GM18508 (cell line): ENCODE results near the gene TMEM81.

Experiments used
- ATAC-seq: cut with Tn5 transposase; IDR thresholded peaks from one replicate; pipeline ENCODE4 v1.9.1; 2021; ENCODE audit warnings: moderate number of reproducible peaks; ENCODE audit not compliant: insufficient read depth, unreplicated experiment

Gene TMEM81

GRCh38 chr1:205061665-205062069 is 22.6 kb downstream of the TMEM81 start:
- ATAC-seq, result no peak

GRCh38 chr1:205061227-205061626 is 23.0 kb downstream of the TMEM81 start:
- no peak for ATAC-seq

GRCh38 chr1:205060746-205061145 is 23.5 kb downstream of the TMEM81 start:
- no peak for ATAC-seq

- ATAC-seq, result no peak
These were observed 24.6 kb downstream of the TMEM81 start for GRCh38 chr1:205059660-205060059.

GRCh38 chr1:205058853-205059252 is 25.4 kb downstream of the TMEM81 start:
- ATAC-seq, result no peak

GRCh38 chr1:205057808-205058575 is 26.3 kb downstream of the TMEM81 start:
- ATAC-seq, result no peak

GRCh38 chr1:205056956-205057568 is 27.2 kb downstream of the TMEM81 start:
- no peak for ATAC-seq

GRCh38 chr1:205056188-205056611 is 28.1 kb downstream of the TMEM81 start:
- ATAC-seq, result no peak

GRCh38 chr1:205054013-205054412 is 30.2 kb downstream of the TMEM81 start:
- ATAC-seq, result no peak

- no peak for ATAC-seq
These were observed 31.0 kb downstream of the TMEM81 start for GRCh38 chr1:205053296-205053695.

- ATAC-seq, result no peak
These were observed 31.6 kb downstream of the TMEM81 start for GRCh38 chr1:205052690-205053089.

GRCh38 chr1:205049479-205049878 is 34.8 kb downstream of the TMEM81 start:
- no peak for ATAC-seq

GRCh38 chr1:205048382-205048781 is 35.9 kb downstream of the TMEM81 start:
- no peak for ATAC-seq

GRCh38 chr1:205047764-205048231 is 36.5 kb downstream of the TMEM81 start:
- ATAC-seq, result no peak

- ATAC-seq, result no peak
These were observed 37.4 kb downstream of the TMEM81 start for GRCh38 chr1:205046870-205047269.

- ATAC-seq, result no peak
These were observed 39.1 kb downstream of the TMEM81 start for GRCh38 chr1:205045146-205045545.

- ATAC-seq, result no peak
These were observed 39.5 kb downstream of the TMEM81 start for GRCh38 chr1:205044741-205045140.

GRCh38 chr1:205043866-205044265 is 40.4 kb downstream of the TMEM81 start:
- ATAC-seq, result no peak

- no peak for ATAC-seq
These were observed 41.1 kb downstream of the TMEM81 start, which contains the start of gene CNTN2 for GRCh38 chr1:205042911-205043806. CNTN2 (plus strand) TSS chr1:205043212; CDS start chr1:205053186, 9,974 bp downstream.

- no peak for ATAC-seq
These were observed 42.0 kb downstream of the TMEM81 start for GRCh38 chr1:205041998-205042910.
